Measurements from ENCODE around the gene HYCC2. TPM values are rescaled to one million over a fixed set of nuclear protein-coding genes. Genes with fewer than 3 reads are reported as not detected.
"Not testable (repeated sequence)": the region's sequence is repeated elsewhere in the genome, so short reads cannot be mapped to it uniquely, and the experiment has no call there.

Gene HYCC2
- total RNA-seq (10 to 100 TPM; 25.5 to 27.7 TPM), polyA plus RNA-seq (32.9 TPM)

DNA sequence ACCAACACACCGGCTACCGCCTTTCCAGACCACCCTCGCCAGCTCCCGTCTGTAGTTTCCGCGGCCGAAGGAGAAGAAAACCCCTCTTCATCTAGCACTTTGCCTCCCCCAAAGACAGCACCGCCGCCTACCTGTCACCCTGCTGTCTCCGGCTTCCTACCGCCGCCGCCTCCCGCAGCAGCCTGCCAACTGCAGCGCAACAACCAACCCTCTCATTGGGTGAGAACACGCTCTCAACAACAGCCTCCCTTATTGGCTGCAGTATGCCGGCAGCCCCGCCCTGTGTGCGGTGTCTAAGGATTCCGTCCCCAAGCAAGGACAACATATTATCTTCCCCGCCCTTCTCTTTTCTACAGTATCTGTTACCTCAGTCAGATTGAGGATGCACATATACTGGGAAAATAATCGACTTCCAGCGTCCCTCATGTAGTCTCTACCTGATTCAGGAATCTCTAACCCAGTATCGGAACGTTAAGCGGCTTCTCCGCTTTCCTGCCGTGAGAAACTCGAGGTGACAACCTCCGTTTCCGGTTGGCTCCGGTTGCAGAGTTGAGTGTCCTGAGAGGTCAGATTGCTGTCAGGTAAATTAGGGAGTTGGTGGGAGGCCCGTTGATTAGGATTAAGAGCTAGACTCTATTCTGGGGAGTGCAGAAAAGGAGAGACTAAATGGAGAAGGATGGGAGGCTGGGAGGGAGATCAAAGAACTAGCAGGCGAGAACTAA lies at the start of gene HYCC2, which contains the start of gene NDUFB3:
HYCC2 (minus strand) TSS at position 193 of the 722 bp plus-strand sequence. CDS start 47,662 bp downstream, outside the sequence.
NDUFB3 (plus strand) TSS at position 523 of the 722 bp plus-strand sequence. CDS start 6,882 bp downstream, outside the sequence.
- CTCF ChIA-PET: interaction anchor here (0.6 to 6.4 kb wide), 16 partner anchors 11 to 359 kb away, joined by 3 to 38 read pairs (median 4); partner anchors contain the start of genes CFLAR, CLK1 and ORC2
- H3K4me3 Mint-ChIP-seq: peak within 1 kb of the TSS; percentile 92 to 99 (median 94)
- DNase-seq: peak; percentile 88 to 96 (median 94)
- H3K36me3 ChIP-seq (ENCODE audit: insufficient read depth, low read length): no peaks in the 10 kb centered on the region
- POLR2A ChIA-PET: interaction anchor here (0.7 to 1.6 kb wide), 4 partner anchors 22 to 182 kb away, joined by 3 to 8 read pairs (median 3); partner anchors contain the start of gene NIF3L1
- H3K4me1 ChIP-seq (ENCODE audit: insufficient read depth, low read length): peaks cover 47% of the 10 kb centered on the region
- peaks cover 0 to 20% (median 0%) of the 10 kb centered on the region in 3 donors for H3K36me3 Mint-ChIP-seq
- H3K9me3 ChIP-seq (ENCODE audit: low read length): no peaks in the 10 kb centered on the region
- H3K27ac Mint-ChIP-seq: peak within 1 kb of the TSS; percentile 95 to 99 (median 96)
- H3K27ac ChIP-seq (ENCODE audit: low read depth, low read length): peak within 1 kb of the TSS; percentile 87
- peaks cover 0 to 1% of the 10 kb centered on the region in 2 donors for H3K27me3 Mint-ChIP-seq
- H3K9me3 Mint-ChIP-seq: peaks cover 0 to 2% (median 0%) of the 10 kb centered on the region in 5 donors
- H3K27me3 ChIP-seq (ENCODE audit: insufficient read depth, low read length, poor library complexity, severe bottlenecking): no peaks in the 10 kb centered on the region
- peaks cover 54 to 67% (median 65%) of the 10 kb centered on the region in 3 donors for H3K4me1 Mint-ChIP-seq
- H3K4me3 ChIP-seq (ENCODE audit: low read length): peak within 1 kb of the TSS; percentile 88

DNA sequence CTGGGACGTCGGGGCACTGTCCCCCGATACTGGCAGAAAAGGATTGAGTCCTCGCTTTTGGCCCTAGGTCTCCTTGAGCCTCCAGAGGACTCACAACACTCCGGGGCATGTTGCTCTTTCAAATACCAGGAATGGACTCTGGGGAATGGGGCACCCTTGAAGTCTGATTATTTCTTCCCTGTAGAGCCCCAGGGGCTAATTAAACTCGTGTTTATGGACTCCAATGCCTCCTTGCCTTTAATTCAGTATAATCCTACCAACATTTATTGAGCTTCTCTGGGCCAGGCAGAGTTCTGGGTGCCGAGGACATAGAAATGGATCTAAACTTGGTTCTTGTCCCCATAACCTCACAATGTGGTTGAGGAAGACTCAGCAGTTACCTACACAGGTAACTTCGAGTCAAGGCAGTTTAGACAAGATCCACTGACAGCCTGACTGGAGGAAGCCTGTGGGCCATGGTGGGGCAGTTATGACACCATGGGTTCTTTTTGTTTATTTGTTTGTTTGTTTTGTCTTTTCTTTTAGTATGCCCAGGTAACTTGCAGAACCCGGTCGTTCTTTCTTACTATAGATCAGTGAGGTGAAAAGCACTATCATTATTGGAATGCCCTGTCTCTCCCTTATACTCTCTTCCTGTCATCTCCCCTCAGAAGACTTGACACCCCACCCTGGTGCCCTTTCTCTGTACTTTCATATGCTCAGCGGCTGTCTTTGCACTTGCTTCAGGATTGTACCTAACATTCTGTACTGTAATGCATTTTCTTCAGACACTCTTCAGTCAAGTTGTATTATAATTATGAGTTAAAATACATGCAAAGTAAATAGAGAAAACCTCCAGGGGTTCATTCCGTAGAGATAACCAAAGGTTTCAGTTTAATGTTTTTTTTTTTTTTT lies 47.7 kb upstream of the HYCC2 start:
- Mint-ChIP-seq H3K27me3 (peaks cover 0 to 1% of the 10 kb centered on the region in 2 donors), H3K36me3 (peaks cover 11 to 67% (median 12%) of the 10 kb centered on the region in 3 donors), H3K4me1 (peaks cover 53 to 73% (median 57%) of the 10 kb centered on the region in 3 donors), H3K27ac (peak overlapping the region; percentile 96 to 100 (median 99)), H3K4me3 (peak overlapping the region; percentile 92 to 100 (median 95)), H3K9me3 (no peaks in the 10 kb centered on the region)
- Histone ChIP-seq H3K9me3 (ENCODE audit: low read length) (no peaks in the 10 kb centered on the region), H3K4me3 (ENCODE audit: low read length) (peak overlapping the region; percentile 89), H3K27me3 (ENCODE audit: insufficient read depth, low read length, poor library complexity, severe bottlenecking) (no peaks in the 10 kb centered on the region), H3K36me3 (ENCODE audit: insufficient read depth, low read length) (peaks cover 4% of the 10 kb centered on the region), H3K27ac (ENCODE audit: low read depth, low read length) (peak overlapping the region; percentile 96), H3K4me1 (ENCODE audit: insufficient read depth, low read length) (peaks cover 51% of the 10 kb centered on the region)
- ChIA-PET POLR2A (interaction anchor here (1.1 to 4.6 kb wide), 5 partner anchors 9 to 113 kb away, joined by 3 to 77 read pairs (median 27); no protein-coding TSS in a partner anchor), CTCF (interaction anchor here (0.7 to 5.9 kb wide), 19 partner anchors 12 to 303 kb away, joined by 3 to 71 read pairs (median 9); partner anchors contain the start of genes HYCC2 and NDUFB3)
- DNase-seq: peak in 1 of 5 donors; percentile 42

DNA sequence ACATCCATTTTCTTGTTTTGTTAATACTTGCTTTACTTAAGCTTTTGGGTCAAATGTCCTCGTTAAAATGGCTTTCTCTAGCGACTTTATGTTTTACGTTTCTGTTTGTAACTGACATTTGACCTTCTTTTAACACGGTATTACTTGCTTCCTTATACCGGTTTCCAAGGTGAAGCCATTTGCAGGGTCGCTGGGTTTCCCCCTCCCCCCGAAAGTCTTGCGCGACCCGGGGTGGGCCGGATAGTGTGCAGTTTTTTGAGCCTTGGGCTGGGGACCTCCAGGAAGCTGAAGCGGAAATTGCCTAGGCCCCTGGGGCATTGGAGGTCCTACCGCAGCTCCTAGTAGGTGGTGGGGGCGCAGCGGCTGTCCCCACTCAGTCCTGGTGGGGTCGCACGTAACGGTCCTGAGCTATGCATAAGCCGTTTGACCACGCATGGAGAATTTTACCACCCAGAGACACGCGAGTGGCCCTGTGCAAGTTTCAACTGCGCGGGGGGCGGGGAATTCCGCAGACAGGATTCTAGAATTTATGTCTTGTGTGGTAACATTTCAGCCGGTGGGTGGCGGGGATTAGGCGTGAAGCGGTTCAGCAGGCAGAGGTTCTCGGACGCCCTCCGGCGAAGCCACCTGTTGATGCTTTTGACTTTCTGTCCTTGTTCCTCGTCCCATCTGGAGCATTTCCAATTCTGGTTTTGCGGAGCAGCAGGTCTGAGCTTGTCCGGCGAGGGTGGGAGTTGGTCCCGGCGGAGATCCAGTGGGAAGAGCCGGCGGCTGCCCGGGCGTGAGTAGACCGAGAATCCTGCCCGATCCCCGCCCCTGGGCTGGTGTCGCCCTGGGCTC lies 46.9 kb upstream of the HYCC2 start:
- H3K27me3 Mint-ChIP-seq: peaks cover 0 to 1% of the 10 kb centered on the region in 2 donors
- peak overlapping the region; percentile 92 to 100 (median 95) for H3K4me3 Mint-ChIP-seq
- peaks cover 11 to 60% (median 12%) of the 10 kb centered on the region in 3 donors for H3K36me3 Mint-ChIP-seq
- H3K27ac ChIP-seq (ENCODE audit: low read depth, low read length): peak overlapping the region; percentile 96
- CTCF ChIA-PET: interaction anchor here (0.7 to 5.9 kb wide), 26 partner anchors 13 to 302 kb away, joined by 3 to 71 read pairs (median 5); partner anchors contain the start of genes HYCC2, NDUFB3 and ORC2
- no peaks in the 10 kb centered on the region for H3K9me3 Mint-ChIP-seq
- H3K4me1 Mint-ChIP-seq: peaks cover 46 to 69% (median 53%) of the 10 kb centered on the region in 3 donors
- no peaks in the 10 kb centered on the region for H3K27me3 ChIP-seq (ENCODE audit: insufficient read depth, low read length, poor library complexity, severe bottlenecking)
- POLR2A ChIA-PET: interaction anchor here (0.9 to 4.6 kb wide), 12 partner anchors 10 to 254 kb away, joined by 3 to 77 read pairs (median 12); partner anchors contain the start of genes CASP10, CASP8, CLK1 and NIF3L1
- H3K4me1 ChIP-seq (ENCODE audit: insufficient read depth, low read length): peaks cover 43% of the 10 kb centered on the region
- H3K4me3 ChIP-seq (ENCODE audit: low read length): peak overlapping the region; percentile 89
- peak; percentile 75 to 90 (median 81) for DNase-seq
- no peaks in the 10 kb centered on the region for H3K9me3 ChIP-seq (ENCODE audit: low read length)
- peaks cover 4% of the 10 kb centered on the region for H3K36me3 ChIP-seq (ENCODE audit: insufficient read depth, low read length)
- H3K27ac Mint-ChIP-seq: peak overlapping the region; percentile 96 to 100 (median 99)

GRCh38 chr2:201117735-201118094 lies 46.2 kb upstream of the HYCC2 start:
- CTCF ChIA-PET: interaction anchor here (0.7 to 5.9 kb wide), 25 partner anchors 11 to 231 kb away, joined by 3 to 71 read pairs (median 5); partner anchors contain the start of genes HYCC2, NDUFB3 and ORC2
- DNase-seq: peak in 1 of 5 donors; percentile 75
- Histone ChIP-seq H3K4me3 (ENCODE audit: low read length) (peak overlapping the region; percentile 89), H3K27ac (ENCODE audit: low read depth, low read length) (peak overlapping the region; percentile 96), H3K4me1 (ENCODE audit: insufficient read depth, low read length) (peaks cover 37% of the 10 kb centered on the region)
- H3K36me3 ChIP-seq (ENCODE audit: insufficient read depth, low read length); H3K27me3 ChIP-seq (ENCODE audit: insufficient read depth, low read length, poor library complexity, severe bottlenecking); H3K9me3 Mint-ChIP-seq; H3K27me3 Mint-ChIP-seq; H3K9me3 ChIP-seq (ENCODE audit: low read length): not testable (repeated sequence)
- POLR2A ChIA-PET: interaction anchor here (0.6 to 4.6 kb wide), 19 partner anchors 11 to 254 kb away, joined by 3 to 77 read pairs (median 8); partner anchors contain the start of genes CASP10, CASP8, CLK1 and HYCC2
- Mint-ChIP-seq H3K4me1 (peaks cover 41 to 64% (median 52%) of the 10 kb centered on the region in 3 donors), H3K36me3 (peaks cover 11 to 54% (median 11%) of the 10 kb centered on the region in 3 donors), H3K4me3 (peak overlapping the region; percentile 92 to 100 (median 95)), H3K27ac (peak overlapping the region; percentile 96 to 100 (median 99))

- peak overlapping the region; percentile 96 for H3K27ac ChIP-seq (ENCODE audit: low read depth, low read length)
- H3K9me3 Mint-ChIP-seq: no peaks in the 10 kb centered on the region
- peaks cover 35 to 62% (median 52%) of the 10 kb centered on the region in 3 donors for H3K4me1 Mint-ChIP-seq
- peak in 4 of 5 donors; percentile 39 to 72 (median 65) for DNase-seq
- peaks cover 6 to 49% (median 6%) of the 10 kb centered on the region in 3 donors for H3K36me3 Mint-ChIP-seq
- no peaks in the 10 kb centered on the region for H3K36me3 ChIP-seq (ENCODE audit: insufficient read depth, low read length)
- H3K27me3 Mint-ChIP-seq: peaks cover 0 to 1% of the 10 kb centered on the region in 2 donors
- H3K4me3 ChIP-seq (ENCODE audit: low read length): peak overlapping the region; percentile 89
- peak overlapping the region; percentile 92 to 100 (median 95) for H3K4me3 Mint-ChIP-seq
- H3K27me3 ChIP-seq (ENCODE audit: insufficient read depth, low read length, poor library complexity, severe bottlenecking): no peaks in the 10 kb centered on the region
- H3K9me3 ChIP-seq (ENCODE audit: low read length): no peaks in the 10 kb centered on the region
- peaks cover 31% of the 10 kb centered on the region for H3K4me1 ChIP-seq (ENCODE audit: insufficient read depth, low read length)
- POLR2A ChIA-PET: interaction anchor here (0.6 to 4.6 kb wide), 20 partner anchors 11 to 404 kb away, joined by 3 to 77 read pairs (median 8); partner anchors contain the start of genes CASP10, CASP8, CLK1 and HYCC2
- H3K27ac Mint-ChIP-seq: peak overlapping the region; percentile 96 to 100 (median 99)
- CTCF ChIA-PET: interaction anchor here (0.6 to 5.9 kb wide), 25 partner anchors 10 to 211 kb away, joined by 3 to 71 read pairs (median 5); partner anchors contain the start of genes CASP10, HYCC2, NDUFB3 and ORC2
Observed at GRCh38 chr2:201116959-201117734, 45.7 kb upstream of the HYCC2 start.

All from CD8-positive, alpha-beta memory T cell (primary cell).